Panc1 (cell line): Measurements from ENCODE around the gene FNIP2. TPM values are rescaled to one million over a fixed set of nuclear protein-coding genes. Genes with fewer than 3 reads are reported as not detected.
"Not testable (repeated sequence)": the region's sequence is repeated elsewhere in the genome, so short reads cannot be mapped to it uniquely, and the experiment has no call there.

Experiments used
- ATAC-seq: fragments of 200-7000 bp; cut with Tn5 transposase; 2 replicates; pipeline ENCODE4 v1.9.1; 2020; ENCODE audit warnings: mild to moderate bottlenecking, moderate library complexity
- BruUV-seq: library from RNA; stranded (reverse); fragments of 400-500 nt; replicated peaks from 2 replicates; lab custom pipeline; 2021; lab: Mats Ljungman, UMichigan
- CTCF ChIA-PET: fragments of 300-600 bp; sonication (Branson Sonifier 250); formaldehyde crosslinking; loops from one replicate; lab custom pipeline; 2022; ENCODE audit warnings: antibody characterized with exemption; lab: Charles Lee
- POLR2A ChIA-PET: fragments of 300-600 bp; sonication (Branson Sonifier 250); formaldehyde crosslinking; loops from one replicate; lab custom pipeline; 2022; ENCODE audit warnings: antibody characterized with exemption; lab: Charles Lee
- DNase-seq: peaks from one replicate; pipeline ENCODE4 v3.0.0-alpha.2; 2010; ENCODE audit warnings: low read depth, low spot score
- H3K27ac ChIP-seq: 2 replicates; pipeline ENCODE4 v1.5.1; 2011; ENCODE audit warnings: mild to moderate bottlenecking, low read length, inconsistent platforms
- H3K27me3 ChIP-seq: fragments of 200-500 bp; sonication (Bioruptor generic); 2 replicates; pipeline ENCODE4 v1.6.0; 2014; ENCODE audit warnings: low read length, inconsistent platforms; ENCODE audit not compliant: control insufficient read depth, insufficient read depth
- H3K36me3 ChIP-seq: fragments of 200-500 bp; sonication (Bioruptor generic); 2 replicates; pipeline ENCODE4 v1.5.1; 2014; ENCODE audit warnings: inconsistent platforms, mild to moderate bottlenecking, low read length, moderate library complexity; ENCODE audit not compliant: control insufficient read depth, insufficient read depth
- H3K4me1 ChIP-seq: 2 replicates; pipeline ENCODE4 v1.5.1; 2011; ENCODE audit warnings: inconsistent platforms, mild to moderate bottlenecking, low read length, moderate library complexity; ENCODE audit not compliant: control insufficient read depth, insufficient read depth
- H3K4me3 ChIP-seq, 2 experiments: 2 replicates each; pipeline ENCODE4 v1.5.1; 2011 to 2012; ENCODE audit warnings: low read depth in 2 of 2, low read length in 2 of 2, mild to moderate bottlenecking in 2 of 2, inconsistent platforms in 1 of 2, moderate library complexity in 1 of 2
- H3K9me3 ChIP-seq: fragments of 200-500 bp; sonication (Bioruptor generic); 2 replicates; pipeline ENCODE4 v1.5.1; 2014; ENCODE audit warnings: low read depth, mild to moderate bottlenecking, inconsistent platforms, low read length, moderate library complexity; ENCODE audit not compliant: control insufficient read depth, insufficient read depth
- CTCF ChIP-seq: fragments of 450-650 bp; IDR thresholded peaks from 2 replicates; pipeline ENCODE4 v1.5.1; 2017; ENCODE audit warnings: mild to moderate bottlenecking
- POLR2AphosphoS5 ChIP-seq: IDR thresholded peaks from 2 replicates; pipeline ENCODE4 v1.6.1; 2012; ENCODE audit warnings: mild to moderate bottlenecking, low read depth, low read length, moderate library complexity
- REST ChIP-seq, 2 experiments: IDR thresholded peaks; 2 replicates each; pipeline ENCODE4 v1.6.1; 2011 to 2012; ENCODE audit warnings: low read depth in 2 of 2, control low read depth in 1 of 2, low read length in 1 of 2, mild to moderate bottlenecking in 1 of 2, moderate library complexity in 1 of 2; ENCODE audit not compliant: insufficient read depth in 1 of 2
- SIN3A ChIP-seq: IDR thresholded peaks from 2 replicates; pipeline ENCODE4 v1.6.1; 2012; ENCODE audit warnings: low read depth, mild to moderate bottlenecking, low read length, moderate library complexity, borderline replicate concordance; ENCODE audit not compliant: insufficient read depth
- TCF7L2 ChIP-seq: IDR thresholded peaks from 2 replicates; pipeline ENCODE4 v1.6.1; 2011; ENCODE audit warnings: mild to moderate bottlenecking, low read depth, low read length, inconsistent platforms
- in situ Hi-C: cut with HindIII; loops from 2 replicates; pipeline ENCODE4 v1.10.0; 2016; ENCODE audit warnings: low sequenced_read_pairs, low pct_unique_long_range_greater_than_20kb
- intact Hi-C: fragments of 100-400 bp; cut with micrococcal nuclease; formaldehyde crosslinking; loops from one replicate; pipeline ENCODE4 v1.10.0; 2022; ENCODE audit not compliant: unreplicated experiment
- total RNA-seq: library from RNA; stranded (reverse); gene quantifications from one replicate; pipeline ENCODE4 v1.2.1, GENCODE V29; 2021; ENCODE audit not compliant: unreplicated experiment

The FNIP2 gene
- total RNA-seq, 1 experiment from 2014 or later, result 17.7 TPM

GRCh38 chr4:158750379-158750778 is 18.4 kb upstream of the FNIP2 start:
- POLR2A ChIA-PET, result no interaction called here
- no peak for TF ChIP-seq POLR2AphosphoS5
- TF ChIP-seq TCF7L2, result no peak
- no peak for TF ChIP-seq REST (IDR thresholded peaks at IDR 0.05; ENCODE audit: insufficient read depth in 1 of 2, low read depth in 2 of 2, low read length in 1 of 2)
- no peak for TF ChIP-seq CTCF
- no peak for TF ChIP-seq SIN3A
- Histone ChIP-seq H3K27me3 (no peaks in the 10 kb centered on the region), H3K36me3 (no peaks in the 10 kb centered on the region), H3K27ac (no peak overlapping the region), H3K4me1 (no peaks in the 10 kb centered on the region), H3K4me3 (no peak overlapping the region), H3K9me3 (no peaks in the 10 kb centered on the region)
- CTCF ChIA-PET, result no interaction called here
- BruUV-seq, result no TSS peak
- DNase-seq (no peak), ATAC-seq (no peak)
- intact Hi-C loops, result no loop called here
- in situ Hi-C loops, result no loop called here

- Histone ChIP-seq H3K36me3 (no peaks in the 10 kb centered on the region), H3K27me3 (no peaks in the 10 kb centered on the region), H3K4me1 (no peaks in the 10 kb centered on the region), H3K4me3 (no peak overlapping the region), H3K27ac (no peak overlapping the region), H3K9me3 (no peaks in the 10 kb centered on the region)
- CTCF ChIA-PET, result interaction anchor here (0.7 kb wide), 1 partner anchor 98 kb away, joined by 9 read pairs; no protein-coding TSS in a partner anchor
- no peak for DNase-seq
- no peak for ATAC-seq
- TF ChIP-seq REST (IDR thresholded peaks at IDR 0.05; ENCODE audit: insufficient read depth in 1 of 2, low read depth in 2 of 2, low read length in 1 of 2) (no peak), POLR2AphosphoS5 (no peak), TCF7L2 (no peak), SIN3A (no peak), CTCF (no peak)
- POLR2A ChIA-PET, result no interaction called here
- BruUV-seq, result no TSS peak
- intact Hi-C loops (no loop called here), in situ Hi-C loops (no loop called here)
Measured at GRCh38 chr4:158754385-158755180, 14.2 kb upstream of the FNIP2 start.

- in situ Hi-C loops, H3K4me1 ChIP-seq, H3K9me3 ChIP-seq, CTCF ChIA-PET, POLR2A ChIA-PET, ATAC-seq, H3K27ac ChIP-seq, H3K36me3 ChIP-seq, H3K4me3 ChIP-seq, DNase-seq, intact Hi-C loops, BruUV-seq, H3K27me3 ChIP-seq: not testable (repeated sequence)
Measured at GRCh38 chr4:158755819-158756218, 13.0 kb upstream of the FNIP2 start.
